Naive B cell (primary cell): ENCODE results near the gene SPINK1. TPM values are rescaled to one million over a fixed set of nuclear protein-coding genes. Genes with fewer than 3 reads are reported as not detected.
"Not testable (repeated sequence)": the region's sequence is repeated elsewhere in the genome, so short reads cannot be mapped to it uniquely, and the experiment has no call there.

ENCODE experiments used
- ATAC-seq, 2 donors: fragments of 150-1000 bp; cut with Tn5 transposase; 2 replicates each; pipeline ENCODE4 v1.10.0; 2021; ENCODE audit warnings: low read depth in 2 of 2, mild to moderate bottlenecking in 2 of 2, moderate library complexity in 2 of 2
- DNase-seq: peaks from one replicate; pipeline ENCODE4 v3.0.0; 2022
- H3K27ac Mint-ChIP-seq, 6 donors: one replicate each; pipeline ENCODE4 v1.8.0; 2020 to 2022; ENCODE audit warnings: mild to moderate bottlenecking in 6 of 6, mixed read lengths in 6 of 6, moderate library complexity in 5 of 6, inconsistent platforms in 2 of 6
- H3K27me3 Mint-ChIP-seq, 3 donors: one replicate each; pipeline ENCODE4 v1.8.0; 2021 to 2022; ENCODE audit warnings: mixed read lengths in 3 of 3, mild to moderate bottlenecking in 1 of 3
- H3K36me3 Mint-ChIP-seq, 2 donors: one replicate each; pipeline ENCODE4 v1.8.0; 2020 to 2022; ENCODE audit warnings: mixed read lengths in 2 of 2, inconsistent platforms in 1 of 2, mild to moderate bottlenecking in 1 of 2
- H3K4me1 Mint-ChIP-seq, 3 donors: one replicate each; pipeline ENCODE4 v1.8.0; 2020 to 2022; ENCODE audit warnings: mixed read lengths in 3 of 3, inconsistent platforms in 1 of 3, mild to moderate bottlenecking in 1 of 3, moderate library complexity in 1 of 3
- H3K4me3 Mint-ChIP-seq, 8 donors: one replicate each; pipeline ENCODE4 v1.8.0; 2020 to 2022; ENCODE audit warnings: mild to moderate bottlenecking in 8 of 8, mixed read lengths in 8 of 8, moderate library complexity in 8 of 8, inconsistent platforms in 2 of 8
- H3K9me3 Mint-ChIP-seq, 7 donors: one replicate each; pipeline ENCODE4 v1.8.0; 2020 to 2022; ENCODE audit warnings: mixed read lengths in 7 of 7, mild to moderate bottlenecking in 5 of 7, inconsistent platforms in 2 of 7, moderate library complexity in 1 of 7
- polyA plus RNA-seq, 6 donors: library from polyadenylated mRNA; unstranded; fragments of 300-500 nt; fragmentation: Illumina TruSeq; gene quantifications; one replicate each; pipeline ENCODE4 v1.2.3, GENCODE V29; 2021; ENCODE audit warnings: low read depth in 6 of 6

Gene SPINK1
- polyA plus RNA-seq, 6 donors from 2014 or later: not detected

- Mint-ChIP-seq H3K27me3 (peaks cover 7 to 20% (median 10%) of the 10 kb centered on the region in 3 donors), H3K27ac (no peak overlapping the region), H3K36me3 (no peaks in the 10 kb centered on the region), H3K9me3 (no peaks in the 10 kb centered on the region), H3K4me3 (no peak overlapping the region), H3K4me1 (no peaks in the 10 kb centered on the region)
- DNase-seq (no peak), ATAC-seq (no peak)
These were observed 14.1 kb upstream of the SPINK1 start for GRCh38 chr5:147845618-147846017.

- DNase-seq: no peak
- Mint-ChIP-seq H3K9me3 (no peaks in the 10 kb centered on the region), H3K4me3 (no peak overlapping the region), H3K27me3 (peaks cover 7 to 20% (median 10%) of the 10 kb centered on the region in 3 donors), H3K4me1 (no peaks in the 10 kb centered on the region), H3K36me3 (no peaks in the 10 kb centered on the region), H3K27ac (no peak overlapping the region)
- ATAC-seq: no peak
These were observed 13.4 kb upstream of the SPINK1 start for GRCh38 chr5:147844846-147845245.

GRCh38 chr5:147842869-147843268, 11.4 kb upstream of the SPINK1 start:
- H3K36me3 Mint-ChIP-seq: no peaks in the 10 kb centered on the region
- ATAC-seq (no peak), DNase-seq (no peak)
- H3K4me3 Mint-ChIP-seq: no peak overlapping the region
- peaks cover 10 to 20% (median 16%) of the 10 kb centered on the region in 3 donors for H3K27me3 Mint-ChIP-seq
- no peaks in the 10 kb centered on the region for H3K4me1 Mint-ChIP-seq
- H3K27ac Mint-ChIP-seq: no peak overlapping the region
- H3K9me3 Mint-ChIP-seq: no peaks in the 10 kb centered on the region

- Mint-ChIP-seq H3K36me3 (no peaks in the 10 kb centered on the region), H3K4me3 (no peak overlapping the region), H3K9me3 (no peaks in the 10 kb centered on the region), H3K27me3 (peaks cover 0 to 21% (median 7%) of the 10 kb centered on the region in 3 donors), H3K4me1 (no peaks in the 10 kb centered on the region), H3K27ac (no peak overlapping the region)
- DNase-seq (no peak), ATAC-seq (no peak)
These were observed 5.0 kb upstream of the SPINK1 start for GRCh38 chr5:147836439-147836838.

GRCh38 chr5:147835386-147835798, 3.9 kb upstream of the SPINK1 start:
- Mint-ChIP-seq H3K36me3 (no peaks in the 10 kb centered on the region), H3K4me1 (no peaks in the 10 kb centered on the region), H3K4me3 (no peak overlapping the region), H3K9me3 (no peaks in the 10 kb centered on the region), H3K27ac (no peak overlapping the region), H3K27me3 (peaks cover 0 to 21% (median 7%) of the 10 kb centered on the region in 3 donors)
- ATAC-seq (no peak), DNase-seq (no peak)

- ATAC-seq (no peak), DNase-seq (no peak)
- H3K27me3 Mint-ChIP-seq: peaks cover 0 to 14% (median 0%) of the 10 kb centered on the region in 3 donors
- no peaks in the 10 kb centered on the region for H3K4me1 Mint-ChIP-seq
- no peaks in the 10 kb centered on the region for H3K9me3 Mint-ChIP-seq
- no peaks in the 10 kb centered on the region for H3K36me3 Mint-ChIP-seq
- no peak overlapping the region for H3K27ac Mint-ChIP-seq
- no peak overlapping the region for H3K4me3 Mint-ChIP-seq
These were observed 1.1 kb upstream of the SPINK1 start for GRCh38 chr5:147832541-147832940.

- H3K36me3 Mint-ChIP-seq: no peaks in the 10 kb centered on the region
- no peak overlapping the region for H3K4me3 Mint-ChIP-seq
- no peaks in the 10 kb centered on the region for H3K9me3 Mint-ChIP-seq
- H3K27me3 Mint-ChIP-seq: peaks cover 0 to 19% (median 5%) of the 10 kb centered on the region in 3 donors
- H3K27ac Mint-ChIP-seq: no peak overlapping the region
- DNase-seq (no peak), ATAC-seq (no peak)
- H3K4me1 Mint-ChIP-seq: no peaks in the 10 kb centered on the region
These were observed 1.4 kb downstream of the SPINK1 start for GRCh38 chr5:147830035-147830434.

GRCh38 chr5:147827017-147827416, 4.5 kb downstream of the SPINK1 start:
- not testable (repeated sequence) for H3K4me3 Mint-ChIP-seq, H3K4me1 Mint-ChIP-seq, H3K36me3 Mint-ChIP-seq, ATAC-seq, H3K9me3 Mint-ChIP-seq, H3K27ac Mint-ChIP-seq, DNase-seq
- H3K27me3 Mint-ChIP-seq: peaks cover 0 to 21% (median 5%) of the 10 kb centered on the region in 3 donors

GRCh38 chr5:147826361-147826760, 5.1 kb downstream of the SPINK1 start:
- H3K4me3 Mint-ChIP-seq: no peak overlapping the region
- H3K9me3 Mint-ChIP-seq: no peaks in the 10 kb centered on the region
- no peak overlapping the region for H3K27ac Mint-ChIP-seq
- DNase-seq (no peak), ATAC-seq (no peak)
- H3K4me1 Mint-ChIP-seq: no peaks in the 10 kb centered on the region
- H3K36me3 Mint-ChIP-seq: no peaks in the 10 kb centered on the region
- H3K27me3 Mint-ChIP-seq: peaks cover 0 to 23% (median 5%) of the 10 kb centered on the region in 3 donors

- no peaks in the 10 kb centered on the region for H3K9me3 Mint-ChIP-seq
- H3K4me1 Mint-ChIP-seq: no peaks in the 10 kb centered on the region
- peak; percentile 79 to 82 for ATAC-seq
- H3K27me3 Mint-ChIP-seq: peaks cover 0 to 24% (median 5%) of the 10 kb centered on the region in 3 donors
- no peak overlapping the region for H3K4me3 Mint-ChIP-seq
- H3K27ac Mint-ChIP-seq: no peak overlapping the region
- peak; percentile 46 for DNase-seq
- no peaks in the 10 kb centered on the region for H3K36me3 Mint-ChIP-seq
These were observed 8.6 kb downstream of the SPINK1 start for GRCh38 chr5:147822686-147823491.

GRCh38 chr5:147822222-147822621, 9.2 kb downstream of the SPINK1 start:
- H3K4me1 Mint-ChIP-seq, H3K4me3 Mint-ChIP-seq, ATAC-seq, H3K27ac Mint-ChIP-seq, DNase-seq, H3K9me3 Mint-ChIP-seq, H3K36me3 Mint-ChIP-seq: not testable (repeated sequence)
- H3K27me3 Mint-ChIP-seq: peaks cover 0 to 24% (median 3%) of the 10 kb centered on the region in 3 donors

- H3K4me1 Mint-ChIP-seq: no peaks in the 10 kb centered on the region
- no peaks in the 10 kb centered on the region for H3K9me3 Mint-ChIP-seq
These were observed 9.7 kb downstream of the SPINK1 start for GRCh38 chr5:147821766-147822165.

GRCh38 chr5:147819261-147819770, 12.2 kb downstream of the SPINK1 start:
- peaks cover 0 to 16% (median 0%) of the 10 kb centered on the region in 3 donors for H3K27me3 Mint-ChIP-seq
- no peak overlapping the region for H3K27ac Mint-ChIP-seq
- H3K4me1 Mint-ChIP-seq: no peaks in the 10 kb centered on the region
- ATAC-seq: no peak
- no peaks in the 10 kb centered on the region for H3K9me3 Mint-ChIP-seq
- H3K4me3 Mint-ChIP-seq: no peak overlapping the region
- DNase-seq: no peak
- H3K36me3 Mint-ChIP-seq: no peaks in the 10 kb centered on the region

More at GRCh38 chr5:147821766-147822165, 9.7 kb downstream of the SPINK1 start:
- H3K27ac Mint-ChIP-seq: peak overlapping the region in 1 of 6 donors; percentile 18
- no peaks in the 10 kb centered on the region for H3K36me3 Mint-ChIP-seq
- peaks cover 0 to 24% (median 0%) of the 10 kb centered on the region in 3 donors for H3K27me3 Mint-ChIP-seq
- no peak overlapping the region for H3K4me3 Mint-ChIP-seq
- DNase-seq: no peak
- no peak for ATAC-seq

- no peak for ATAC-seq
- H3K9me3 Mint-ChIP-seq: no peaks in the 10 kb centered on the region
- DNase-seq: no peak
- peaks cover 0 to 16% (median 0%) of the 10 kb centered on the region in 3 donors for H3K27me3 Mint-ChIP-seq
- H3K4me1 Mint-ChIP-seq: no peaks in the 10 kb centered on the region
- no peak overlapping the region for H3K4me3 Mint-ChIP-seq
- no peak overlapping the region for H3K27ac Mint-ChIP-seq
- no peaks in the 10 kb centered on the region for H3K36me3 Mint-ChIP-seq
These were observed 13.2 kb downstream of the SPINK1 start for GRCh38 chr5:147818290-147818689.
